IMR-90 (cell line): Measurements from ENCODE around the gene AKT3.

Source experiments
- CHD1 ChIP-seq: IDR thresholded peaks from 2 replicates; pipeline ENCODE4 v1.6.1; 2012; ENCODE audit warnings: low read depth, low read length, improper control_type of control experiment
- CTCF ChIP-seq: conservative IDR thresholded peaks from 2 replicates; pipeline ENCODE4 v1.5.1; 2012; ENCODE audit warnings: mild to moderate bottlenecking, low read depth, low read length, improper control_type of control experiment
- ELK1 ChIP-seq: fragments of 150-350 bp; IDR thresholded peaks from 2 replicates; pipeline ENCODE4 v1.6.1; 2016; ENCODE audit warnings: low read depth, mild to moderate bottlenecking, low read length, moderate library complexity, borderline replicate concordance
- FOS ChIP-seq: fragments of 150-350 bp; IDR thresholded peaks from 2 replicates; pipeline ENCODE4 v1.6.1; 2016; ENCODE audit warnings: low read depth, low read length
- MAFK ChIP-seq: IDR thresholded peaks from 2 replicates; pipeline ENCODE4 v1.6.1; 2012; ENCODE audit warnings: low read depth, low read length, improper control_type of control experiment
- MAZ ChIP-seq: IDR thresholded peaks from 2 replicates; pipeline ENCODE4 v1.6.1; 2012; ENCODE audit warnings: low read depth, mild to moderate bottlenecking, low read length, improper control_type of control experiment, moderate library complexity, borderline replicate concordance
- MXI1 ChIP-seq: IDR thresholded peaks from 2 replicates; pipeline ENCODE4 v1.6.1; 2012; ENCODE audit warnings: low read depth, mild to moderate bottlenecking, low read length, moderate library complexity, borderline replicate concordance
- NFE2L2 ChIP-seq: fragments of 150-350 bp; IDR thresholded peaks from 2 replicates; pipeline ENCODE4 v1.6.1; 2016; ENCODE audit warnings: low read depth, mild to moderate bottlenecking, low read length
- POLR2A ChIP-seq: IDR thresholded peaks from 2 replicates; pipeline ENCODE4 v1.6.1; 2012; ENCODE audit warnings: mild to moderate bottlenecking, low read depth, low read length
- RAD21 ChIP-seq: IDR thresholded peaks from 2 replicates; pipeline ENCODE4 v1.6.1; 2012; ENCODE audit warnings: low read length, improper control_type of control experiment
- RCOR1 ChIP-seq: IDR thresholded peaks from 2 replicates; pipeline ENCODE4 v1.6.1; 2012; ENCODE audit warnings: mild to moderate bottlenecking, low read length, improper control_type of control experiment; ENCODE audit not compliant: insufficient replicate concordance
- RFX5 ChIP-seq: IDR thresholded peaks from 2 replicates; pipeline ENCODE4 v1.8.0; 2012; ENCODE audit warnings: low read depth, mild to moderate bottlenecking, low read length, moderate library complexity
- SMC3 ChIP-seq: fragments of 150-350 bp; IDR thresholded peaks from 2 replicates; pipeline ENCODE4 v1.6.1; 2016; ENCODE audit warnings: low read depth, mild to moderate bottlenecking, antibody characterized with exemption, low read length, moderate library complexity
- USF2 ChIP-seq: fragments of 150-350 bp; IDR thresholded peaks from 2 replicates; pipeline ENCODE4 v1.6.1; 2017; ENCODE audit warnings: mild to moderate bottlenecking, antibody characterized with exemption, low read length, low read depth

GRCh38 chr1:243474906-243475305 is 375.1 kb downstream of the AKT3 start:
- TF ChIP-seq CTCF (no peak), MXI1 (no peak), POLR2A (no peak), RFX5 (no peak), SMC3 (no peak), CHD1 (no peak), NFE2L2 (no peak), MAFK (no peak), USF2 (no peak), ELK1 (no peak), FOS (no peak), MAZ (no peak), RAD21 (no peak), RCOR1 (no peak)
